ENCODE data around the gene HBD.

- no peak for TF ChIP-seq EZH2phosphoT487 (IDR thresholded peaks at IDR 0.05; ENCODE audit: borderline replicate concordance, low read depth, low read length)
- TF ChIP-seq CTCF (conservative IDR thresholded peaks at IDR 0.05; ENCODE audit: low read length): no peak
Measured at GRCh38 chr11:5239046-5239445, 4.8 kb upstream of the HBD start.

Data from OCI-LY7 (cell line).